ENCODE results near the gene RRAS2.
"Not testable (repeated sequence)": the region's sequence is repeated elsewhere in the genome, so short reads cannot be mapped to it uniquely, and the experiment has no call there.

Gene RRAS2

GRCh38 chr11:14358729-14359439, at the start of gene RRAS2:
RRAS2 (minus strand) TSS chr11:14359183; CDS start chr11:14358870, 313 bp downstream.
- H3K4me3 ChIP-seq: peak within 1 kb of the TSS; percentile 63 to 95 (median 83)
- peak within 1 kb of the TSS; percentile 10 to 91 (median 80) for H3K27ac ChIP-seq

DNA sequence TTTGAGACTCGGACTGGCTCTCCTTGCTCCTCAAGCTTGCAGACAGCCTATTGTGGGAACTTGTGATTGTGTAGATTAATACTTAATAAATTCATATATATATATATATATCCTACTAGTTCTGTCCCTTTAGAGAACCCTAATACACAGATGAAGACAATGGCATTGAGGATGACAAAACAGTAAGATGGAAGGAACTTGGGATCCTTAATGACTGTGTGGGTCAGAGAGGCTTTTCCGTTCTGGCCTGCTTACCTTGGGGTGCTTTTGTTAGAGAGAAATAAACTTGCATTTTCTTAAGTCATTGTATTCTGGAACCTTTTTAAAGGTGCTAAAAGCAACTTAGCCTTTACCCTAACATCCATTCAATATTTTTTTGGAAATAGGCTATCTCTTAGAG, 49.6 kb upstream of the RRAS2 start:
- H3K4me3 ChIP-seq: no peak overlapping the region
- H3K27ac ChIP-seq: no peak overlapping the region

- not testable (repeated sequence) for H3K4me3 ChIP-seq
Measured at GRCh38 chr11:14406116-14406515, 47.1 kb upstream of the RRAS2 start.

DNA sequence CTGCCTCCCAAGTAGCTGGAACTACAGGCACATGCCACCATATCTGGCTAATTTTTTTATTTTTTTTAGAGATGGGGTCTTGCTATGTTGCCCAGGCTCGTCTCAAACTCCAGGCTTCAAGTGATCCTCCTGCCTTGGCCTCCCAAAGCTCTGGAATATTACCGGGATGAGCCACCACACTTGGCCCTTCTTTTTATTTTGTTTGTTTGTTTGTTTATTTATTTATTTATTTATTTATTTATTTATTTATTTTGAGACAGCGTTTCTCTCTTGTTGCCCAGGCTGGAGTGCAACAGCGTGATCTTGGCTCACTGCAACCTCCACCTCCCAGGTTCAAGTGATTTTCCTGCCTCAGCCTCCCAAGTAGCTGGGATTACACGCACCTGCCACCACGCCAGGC, 44.5 kb upstream of the RRAS2 start:
- H3K4me3 ChIP-seq, H3K27ac ChIP-seq: not testable (repeated sequence)

More at GRCh38 chr11:14406116-14406515, 47.1 kb upstream of the RRAS2 start:
- not testable (repeated sequence) for H3K27ac ChIP-seq

DNA sequence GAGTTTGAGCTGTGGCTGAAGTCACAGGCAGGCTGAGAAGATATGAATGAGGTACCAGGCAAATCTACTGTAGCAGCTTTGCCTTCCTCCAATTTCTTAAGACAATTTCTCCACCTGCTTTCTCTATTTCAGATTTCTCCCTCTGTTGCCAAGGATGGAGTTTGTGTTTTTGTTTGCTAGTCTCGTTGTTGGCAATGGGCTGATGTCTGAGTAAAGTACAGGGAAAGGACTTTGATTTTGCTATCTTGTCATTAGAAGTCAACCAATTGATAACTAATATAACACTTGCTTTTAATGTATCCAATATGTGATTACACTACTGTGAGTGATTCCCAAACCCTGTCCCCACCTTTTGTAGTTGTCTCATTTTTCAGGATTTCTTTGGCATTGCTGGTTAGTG, 40.1 kb upstream of the RRAS2 start:
- Histone ChIP-seq H3K27ac (no peak overlapping the region), H3K4me3 (no peak overlapping the region)

GRCh38 chr11:14396273-14396672, 37.3 kb upstream of the RRAS2 start:
- no peak overlapping the region for H3K27ac ChIP-seq
- no peak overlapping the region for H3K4me3 ChIP-seq

GRCh38 chr11:14393889-14394288, 34.9 kb upstream of the RRAS2 start:
- H3K4me3 ChIP-seq: no peak overlapping the region
- no peak overlapping the region for H3K27ac ChIP-seq

DNA sequence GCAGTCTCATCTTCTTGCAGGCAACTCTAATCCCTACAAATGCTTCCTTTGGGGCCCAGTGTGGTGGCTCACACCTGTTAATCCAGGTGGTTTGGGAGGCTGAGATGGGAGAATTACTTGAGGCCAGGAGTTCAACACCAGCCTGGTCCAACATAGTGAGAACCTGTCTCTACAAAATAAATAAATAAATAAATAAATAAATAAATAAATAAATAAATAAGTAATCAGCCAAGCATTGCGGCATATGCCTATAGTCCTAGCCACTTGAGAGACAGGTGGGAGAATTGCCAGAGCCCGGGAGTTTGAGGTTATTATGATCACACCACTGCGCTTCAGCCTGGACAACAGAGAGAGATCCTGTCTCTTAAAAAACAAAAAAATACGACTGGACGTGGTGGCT, 34.1 kb upstream of the RRAS2 start:
- Histone ChIP-seq H3K27ac (no peak overlapping the region), H3K4me3 (no peak overlapping the region)

DNA sequence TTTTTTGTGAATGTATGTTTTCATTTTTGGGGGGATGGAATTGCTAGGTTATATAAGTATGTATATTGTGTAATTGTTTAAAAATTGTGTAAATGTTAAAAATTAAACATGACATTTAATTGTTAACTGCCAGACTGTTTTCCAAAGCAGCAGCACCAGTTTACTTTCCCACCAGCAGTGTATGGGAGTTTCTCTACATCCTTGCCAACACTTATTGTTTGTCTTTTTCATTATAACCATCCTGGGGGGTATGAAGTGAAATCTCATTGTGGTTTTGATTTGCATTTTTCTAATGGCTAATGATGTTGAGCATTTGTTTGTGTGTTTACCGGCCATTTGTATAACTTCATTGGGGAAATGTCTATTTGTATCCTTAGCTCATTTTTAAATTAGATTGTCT, 31.7 kb upstream of the RRAS2 start:
- no peak overlapping the region for H3K4me3 ChIP-seq
- H3K27ac ChIP-seq: no peak overlapping the region

DNA sequence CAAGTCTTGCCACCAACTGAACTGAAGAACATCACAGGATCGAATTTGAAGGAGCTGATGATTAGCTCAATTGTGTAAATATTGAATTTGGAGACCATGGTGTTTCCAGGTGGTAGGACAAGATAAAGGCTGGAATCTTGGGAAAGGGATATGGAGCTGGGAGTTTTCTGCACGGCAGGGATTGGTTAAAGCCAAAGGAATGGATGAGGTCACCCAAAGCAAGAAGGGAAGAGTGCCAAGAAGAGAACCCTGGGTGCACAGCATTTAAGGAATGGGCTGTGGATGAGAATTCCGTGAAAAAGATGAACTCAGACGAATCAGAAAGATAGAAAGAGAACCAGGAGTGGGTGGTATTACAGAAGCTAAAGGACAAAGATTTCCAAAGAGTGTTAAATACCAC, 29.4 kb upstream of the RRAS2 start:
- Histone ChIP-seq H3K4me3 (no peak overlapping the region), H3K27ac (no peak overlapping the region)

DNA sequence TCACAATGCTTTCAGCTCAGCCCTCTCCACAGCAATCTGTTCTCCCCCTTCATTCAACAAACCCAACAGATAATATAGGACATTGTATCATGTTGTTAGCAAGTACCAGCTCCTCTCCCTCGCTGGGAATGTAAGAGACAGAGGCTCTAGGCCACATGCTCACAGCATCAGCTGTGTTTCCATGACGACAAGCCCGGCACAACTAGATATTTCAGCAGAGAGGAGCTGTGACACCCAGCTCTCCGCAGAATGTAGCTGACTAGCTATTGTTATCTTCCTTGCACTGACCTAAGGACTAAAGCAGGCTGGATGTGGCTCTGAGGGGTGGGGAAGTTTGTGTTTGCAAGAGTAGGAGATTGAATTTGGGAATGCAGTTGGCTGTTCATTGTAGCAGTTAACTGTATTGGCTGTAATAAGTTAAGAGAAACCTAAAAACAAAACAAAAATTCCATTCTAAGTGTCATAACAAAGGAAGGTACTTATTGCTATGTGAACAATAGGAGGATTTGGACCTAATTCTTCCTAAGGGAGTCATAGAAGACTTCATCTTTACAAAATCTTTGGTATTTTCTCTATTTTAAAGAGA, 28.0 kb upstream of the RRAS2 start:
- Histone ChIP-seq H3K4me3 (no peak overlapping the region), H3K27ac (no peak overlapping the region)

DNA sequence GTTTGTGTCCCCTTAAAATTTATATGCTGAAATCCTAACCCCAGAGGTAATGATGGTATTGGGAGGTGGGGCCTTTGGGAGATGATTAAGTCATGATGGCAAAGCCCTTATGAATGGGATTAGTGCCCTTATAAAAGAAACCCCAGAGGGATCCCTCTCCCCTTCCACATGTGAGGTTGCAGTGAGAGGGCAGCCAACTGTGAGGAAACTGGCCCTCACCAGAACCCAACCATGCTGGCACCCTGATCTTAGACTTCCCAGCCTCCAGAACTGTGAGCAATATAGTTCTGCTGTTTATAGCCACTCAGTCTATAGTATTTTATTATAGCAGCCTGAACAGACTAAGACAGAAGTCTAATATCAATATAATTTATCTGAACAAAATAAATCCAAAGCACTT, 27.1 kb upstream of the RRAS2 start:
- no peak overlapping the region for H3K4me3 ChIP-seq
- H3K27ac ChIP-seq: no peak overlapping the region

GRCh38 chr11:14384338-14384737, 25.4 kb upstream of the RRAS2 start:
- Histone ChIP-seq H3K27ac (no peak overlapping the region), H3K4me3 (no peak overlapping the region)

DNA sequence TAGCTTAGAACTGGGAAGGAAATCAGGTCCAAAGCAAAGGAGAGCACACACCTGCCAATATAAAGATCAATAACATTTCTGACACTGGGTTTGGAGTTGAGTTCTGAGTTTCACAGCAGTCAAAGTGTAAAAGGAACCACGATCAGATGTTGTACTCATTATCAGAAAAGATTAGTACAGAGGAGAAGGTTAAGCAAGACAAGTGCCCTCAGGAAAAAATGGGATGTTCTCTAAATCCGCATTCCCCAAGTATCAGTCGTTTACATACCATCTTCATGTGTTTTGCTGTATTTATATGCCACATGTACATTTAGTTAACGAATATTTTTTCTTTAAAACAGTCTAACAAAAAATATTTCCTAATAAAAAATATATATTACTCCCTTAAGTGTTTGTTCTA, 23.0 kb upstream of the RRAS2 start:
- Histone ChIP-seq H3K4me3 (no peak overlapping the region), H3K27ac (no peak overlapping the region)

DNA sequence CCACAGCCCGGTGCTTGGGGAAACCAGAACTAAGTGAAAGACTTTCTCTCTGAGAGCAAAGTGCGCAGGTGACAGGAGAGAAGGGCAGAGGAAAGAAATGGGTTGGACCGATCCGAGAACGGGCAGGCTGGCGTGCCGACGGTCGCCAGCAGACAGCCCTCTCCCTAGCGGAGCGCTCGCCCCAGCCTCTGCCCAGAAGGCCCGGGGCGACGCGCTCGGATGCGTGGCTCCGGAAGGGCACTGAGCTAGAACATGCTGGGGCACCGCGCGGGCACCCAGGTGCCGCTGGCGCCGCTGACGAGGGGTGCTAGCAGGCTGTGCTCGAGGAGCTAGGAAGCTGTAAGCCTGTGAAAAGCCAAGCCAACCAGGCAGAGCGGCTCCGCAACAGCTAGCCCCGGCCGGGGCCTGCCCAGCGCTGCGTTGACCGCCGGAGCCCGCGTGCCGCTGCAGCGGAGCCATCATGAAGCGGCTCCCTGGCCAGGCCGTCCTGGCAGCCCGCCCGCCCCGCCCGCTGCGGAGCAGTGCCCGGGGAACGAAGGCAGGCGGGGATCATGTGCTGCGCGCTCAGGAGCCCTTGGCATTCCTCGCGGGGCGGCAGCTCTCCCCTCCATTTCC, 22.1 kb upstream of the RRAS2 start:
- H3K27ac ChIP-seq: peak overlapping the region in 7 of 21 experiments; percentile 8 to 65 (median 35)
- H3K4me3 ChIP-seq: peak overlapping the region; percentile 33 to 57 (median 39)

DNA sequence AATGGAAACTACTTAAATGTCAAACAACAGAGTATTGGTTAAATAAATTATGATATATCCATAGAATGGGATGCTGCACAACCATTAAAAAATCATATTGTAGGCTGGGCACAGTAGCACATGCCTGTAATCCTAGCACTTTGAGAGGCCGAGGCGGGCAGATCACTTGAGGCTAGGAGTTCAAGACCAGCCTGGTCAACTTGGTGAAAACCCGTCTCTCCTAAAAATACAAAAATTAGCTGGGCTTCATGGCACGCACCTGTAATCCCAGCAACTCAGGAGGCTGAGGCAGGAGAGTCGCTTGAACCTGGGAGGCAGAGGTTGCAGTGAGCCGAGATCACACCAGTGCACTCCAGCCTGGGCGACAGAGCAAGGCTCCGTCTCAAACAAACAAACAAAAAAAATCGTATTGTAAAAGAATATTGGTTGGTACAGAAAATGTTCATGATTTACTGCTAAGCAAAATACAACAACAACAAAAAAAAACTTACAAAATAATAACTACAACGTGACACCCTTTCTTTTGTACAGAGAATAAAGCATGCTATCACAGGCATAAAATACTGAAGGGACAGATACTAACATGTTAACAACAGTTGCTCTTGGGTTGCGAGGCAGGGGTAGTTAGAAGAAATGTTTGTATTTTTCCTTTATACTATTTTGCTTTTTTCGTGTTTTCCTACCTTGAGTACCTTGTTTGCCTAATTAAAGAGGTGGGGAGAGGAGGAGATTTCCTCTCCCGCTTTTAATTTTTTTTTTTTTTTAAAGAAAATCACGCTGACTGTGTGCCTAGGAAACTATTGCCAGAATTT, 21.3 kb upstream of the RRAS2 start:
- peak overlapping the region in 1 of 21 experiments; percentile 35 for H3K27ac ChIP-seq
- H3K4me3 ChIP-seq: peak overlapping the region in 6 of 7 experiments; percentile 33 to 57 (median 42)

DNA sequence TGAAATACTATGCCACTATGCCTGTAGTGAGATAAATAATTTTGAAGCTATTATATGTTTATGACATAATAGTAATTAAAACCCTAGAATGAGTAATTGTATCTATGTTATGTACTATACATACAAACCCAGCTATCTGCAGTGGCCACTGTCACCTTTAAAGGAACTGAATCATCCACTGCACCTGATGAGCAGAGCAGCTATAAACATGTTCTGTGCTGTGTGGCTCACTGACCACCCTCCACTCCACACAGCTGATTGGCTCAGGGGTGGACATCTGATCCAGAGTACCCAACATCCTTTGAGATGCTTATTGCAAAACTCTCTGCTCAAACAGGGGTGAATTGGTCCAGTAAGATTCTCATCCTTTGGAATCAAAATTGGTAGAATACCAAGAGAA, 19.2 kb upstream of the RRAS2 start:
- Histone ChIP-seq H3K27ac (no peak overlapping the region), H3K4me3 (no peak overlapping the region)

GRCh38 chr11:14376920-14377319, 17.9 kb upstream of the RRAS2 start:
- H3K4me3 ChIP-seq: no peak overlapping the region
- H3K27ac ChIP-seq: no peak overlapping the region

- no peak overlapping the region for H3K4me3 ChIP-seq
- no peak overlapping the region for H3K27ac ChIP-seq
Measured at GRCh38 chr11:14374922-14375830, 16.2 kb upstream of the RRAS2 start.

Measured in skin epidermis (tissue), 12 donors.